Spleen (tissue), 11 donors: ENCODE measurements around the gene IPO4. TPM values are rescaled to one million over a fixed set of nuclear protein-coding genes. Genes with fewer than 3 reads are reported as not detected.
A peak's percentile ranks its signal among the peaks of the same experiment; 100 is the strongest.

Experiments
- DNase-seq: peaks from one replicate; pipeline ENCODE4 v3.0.0-alpha.2; 2020
- H3K27ac ChIP-seq, 8 donors: fragments of 200-600 bp; sonication (generic) in 7 of 8; 1 replicate in 4 of 8; 2 replicates in 4 of 8; pipeline versions ENCODE4 v1.5.0 to v1.8.0; 2016 to 2021; ENCODE audit warnings: inconsistent platforms in 4 of 8, mild to moderate bottlenecking in 4 of 8, moderate library complexity in 1 of 8
- H3K27me3 ChIP-seq, 7 donors: fragments of 200-600 bp; sonication (generic) in 6 of 7; replicated peaks in 1 of 7; 1 replicate in 4 of 7; 2 replicates in 3 of 7; pipeline versions ENCODE4 v1.5.0 to v1.8.0; 2016 to 2021; ENCODE audit warnings: inconsistent platforms in 3 of 7, mild to moderate bottlenecking in 1 of 7
- H3K36me3 ChIP-seq, 6 donors: fragments of 200-600 bp; sonication (generic) in 5 of 6; 1 replicate in 4 of 6; 2 replicates in 2 of 6; pipeline versions ENCODE4 v1.5.0 to v1.8.0; 2016 to 2021; ENCODE audit warnings: inconsistent platforms in 2 of 6
- H3K4me1 ChIP-seq, 6 donors: fragments of 200-600 bp; sonication (generic) in 5 of 6; 1 replicate in 3 of 6; 2 replicates in 3 of 6; pipeline versions ENCODE4 v1.5.0 to v1.8.0; 2016 to 2021; ENCODE audit warnings: inconsistent platforms in 3 of 6
- H3K4me3 ChIP-seq, 8 donors: fragments of 200-600 bp; sonication (generic) in 7 of 8; 1 replicate in 4 of 8; 2 replicates in 4 of 8; pipeline versions ENCODE4 v1.5.0 to v1.8.0; 2016 to 2021; ENCODE audit warnings: inconsistent platforms in 4 of 8, mild to moderate bottlenecking in 4 of 8, moderate library complexity in 2 of 8
- H3K9me3 ChIP-seq, 8 donors: fragments of 200-600 bp; sonication (generic) in 7 of 8; 1 replicate in 4 of 8; 2 replicates in 4 of 8; pipeline versions ENCODE4 v1.5.0 to v1.8.0; 2016 to 2021; ENCODE audit warnings: inconsistent platforms in 4 of 8
- CTCF ChIP-seq, 11 experiments: fragments of 200-600 bp in 7 of 11; fragments of 450-650 bp in 4 of 11; sonication (generic) in 4 of 11; IDR thresholded peaks in 8 of 11; conservative IDR thresholded peaks in 3 of 11; 1 replicate in 7 of 11; 2 replicates in 4 of 11; pipeline versions ENCODE4 v1.4.0 to v1.8.0; 2016 to 2021; ENCODE audit warnings: antibody characterized with exemption in 11 of 11, inconsistent platforms in 4 of 11, mild to moderate bottlenecking in 1 of 11
- POLR2A ChIP-seq, 3 donors: fragments of 450-650 bp; IDR thresholded peaks; one replicate each; pipeline ENCODE4 v1.5.1; 2017; ENCODE audit warnings: antibody characterized with exemption in 3 of 3, mild to moderate bottlenecking in 1 of 3
- POLR2AphosphoS5 ChIP-seq, 3 donors: sonication (generic); formaldehyde crosslinking; IDR thresholded peaks; one replicate each; pipeline ENCODE4 v1.5.1; 2017; ENCODE audit warnings: antibody characterized with exemption in 3 of 3
- WGBS, 5 donors: extraction: QIAGEN DNeasy Blood & Tissue Kit in 3 of 5; methylation state at CpG; one replicate each; pipeline versions ENCODE4 v1.1.5 to v1.1.7; 2013 to 2018; 5-methylcytosine and 5-hydroxymethylcytosine counted together
- intact Hi-C: fragments of 100-400 bp; cut with DNase I; formaldehyde crosslinking; loops from one replicate; pipeline ENCODE4 v1.15.0; 2023; ENCODE audit warnings: low total_unique reads
- polyA plus RNA-seq, 3 donors: library from polyadenylated mRNA; stranded (reverse); fragments of 200-250 nt; gene quantifications; one replicate each; pipeline ENCODE4 v1.2.1, GENCODE V29; 2013
- total RNA-seq, 7 donors: library from RNA; depleted of rRNA in 3 of 7; stranded (reverse); fragments of >200 nt in 3 of 7; fragmentation: NEBNext Ultra II Directional in 4 of 7; extraction: Animal tissue kit (Norgen Biotek cat#: 25700) in 4 of 7; gene quantifications; one replicate each; pipeline versions ENCODE4 v1.1.0 to v1.2.1, GENCODE V29; 2016 to 2021
- donor health status: healthy with polysubstance abuse.
- donor health status: DM: no; HTN: no; CAD: no; lungs with moderate emphysema.
- donor health status: DM: no; HTN: no; CAD: no.
- donor health status: Bipolar disorder and iron deficiency.
- donor health status: healthy.
- donor health status: DM: no; HTN: no; CAD: no.
- donor health status: DM: yes; HTN: yes; CAD: no.

Gene IPO4
- total and polyA plus RNA-seq, 10 donors, result 10.0 to 49.7 (median 21.5) TPM

- peaks cover 13 to 35% (median 21%) of the 10 kb centered on the region in 6 donors for H3K4me1 ChIP-seq
- H3K4me3 ChIP-seq, result no peak overlapping the region
- H3K9me3 ChIP-seq, result no peaks in the 10 kb centered on the region
- H3K27ac ChIP-seq, result no peak overlapping the region
- intact Hi-C loops, result no loop called here
- no peak for TF ChIP-seq CTCF (IDR thresholded peaks at IDR 0.05 in 8 of 11, conservative IDR thresholded peaks at IDR 0.05 in 3 of 11)
- peak in 1 of 3 donors; percentile 44 for TF ChIP-seq POLR2AphosphoS5 (IDR thresholded peaks at IDR 0.05)
- WGBS, 5 donors, result 92 to 96% (median 95%) methylated on average over 8 to 19 of the region's 19 CpGs
- peaks cover 2 to 78% (median 74%) of the 10 kb centered on the region in 6 donors for H3K36me3 ChIP-seq
- no peak for DNase-seq
- no peaks in the 10 kb centered on the region for H3K27me3 ChIP-seq
These were observed 4.3 kb downstream of the IPO4 start for GRCh38 chr14:24184104-24184970.

GRCh38 chr14:24183014-24183481, 5.6 kb downstream of the IPO4 start:
- H3K4me1 ChIP-seq, result peaks cover 8 to 22% (median 11%) of the 10 kb centered on the region in 6 donors
- intact Hi-C loops, result no loop called here
- peaks cover 2 to 91% (median 86%) of the 10 kb centered on the region in 6 donors for H3K36me3 ChIP-seq
- WGBS, 5 donors, result 92 to 98% (median 94%) methylated on average over 8 to 15 of the region's 15 CpGs
- DNase-seq, result peak; percentile 69
- no peaks in the 10 kb centered on the region for H3K27me3 ChIP-seq
- no peaks in the 10 kb centered on the region for H3K9me3 ChIP-seq
- no peak for TF ChIP-seq CTCF (IDR thresholded peaks at IDR 0.05 in 8 of 11, conservative IDR thresholded peaks at IDR 0.05 in 3 of 11)
- no peak for TF ChIP-seq POLR2A (IDR thresholded peaks at IDR 0.05)
- TF ChIP-seq POLR2AphosphoS5 (IDR thresholded peaks at IDR 0.05), result peak in 1 of 3 donors; percentile 46
- no peak overlapping the region for H3K27ac ChIP-seq
- no peak overlapping the region for H3K4me3 ChIP-seq

DNA sequence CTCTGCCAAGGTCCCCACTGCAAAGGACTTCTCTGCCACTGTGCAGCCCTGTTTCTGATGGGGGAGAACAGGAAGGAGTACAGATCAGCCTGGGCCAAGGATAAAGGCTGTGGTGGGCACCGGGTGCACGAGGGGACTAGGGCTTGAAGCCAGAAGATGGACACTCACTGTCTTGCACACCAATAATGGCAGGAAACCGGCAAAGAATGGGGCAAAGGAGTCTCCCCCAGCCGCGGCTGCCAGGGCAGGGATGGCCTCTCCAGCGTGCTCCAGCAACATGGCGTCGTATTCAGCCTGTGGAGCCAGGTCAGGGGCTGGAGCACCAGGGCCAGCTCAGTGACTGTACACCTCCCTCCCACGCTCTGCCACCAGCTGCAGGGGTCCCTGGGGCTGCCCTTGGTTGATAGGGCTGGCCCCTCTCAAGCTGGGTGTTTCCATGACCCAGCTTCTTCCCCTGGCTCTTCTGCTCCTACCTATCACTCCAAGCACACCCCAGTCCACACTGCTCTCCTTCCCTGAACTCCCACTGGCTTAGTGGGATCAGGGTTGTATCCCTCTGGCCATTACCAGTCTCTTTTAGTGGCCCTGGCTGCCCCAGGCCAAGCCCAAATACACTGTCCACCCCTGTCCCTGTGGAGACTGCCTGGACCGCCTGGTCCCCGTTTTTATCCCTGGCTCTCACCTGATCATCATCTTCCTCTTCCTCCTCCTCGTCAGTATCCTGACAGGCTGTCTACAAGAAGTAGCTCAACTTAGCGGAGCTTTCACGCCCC, 6.3 kb downstream of the IPO4 start:
- TF ChIP-seq POLR2AphosphoS5 (IDR thresholded peaks at IDR 0.05), result peak in 1 of 3 donors; percentile 32
- no peak for TF ChIP-seq POLR2A (IDR thresholded peaks at IDR 0.05)
- no peaks in the 10 kb centered on the region for H3K9me3 ChIP-seq
- H3K4me3 ChIP-seq, result no peak overlapping the region
- WGBS, 5 donors, result 85 to 90% (median 88%) methylated on average over 14 of the region's 14 CpGs
- peaks cover 0 to 15% (median 4%) of the 10 kb centered on the region in 6 donors for H3K4me1 ChIP-seq
- DNase-seq, result peak; percentile 67
- H3K27me3 ChIP-seq, result no peaks in the 10 kb centered on the region
- intact Hi-C loops, result no loop called here
- H3K27ac ChIP-seq, result no peak overlapping the region
- H3K36me3 ChIP-seq, result peaks cover 2 to 99% (median 94%) of the 10 kb centered on the region in 6 donors

DNA sequence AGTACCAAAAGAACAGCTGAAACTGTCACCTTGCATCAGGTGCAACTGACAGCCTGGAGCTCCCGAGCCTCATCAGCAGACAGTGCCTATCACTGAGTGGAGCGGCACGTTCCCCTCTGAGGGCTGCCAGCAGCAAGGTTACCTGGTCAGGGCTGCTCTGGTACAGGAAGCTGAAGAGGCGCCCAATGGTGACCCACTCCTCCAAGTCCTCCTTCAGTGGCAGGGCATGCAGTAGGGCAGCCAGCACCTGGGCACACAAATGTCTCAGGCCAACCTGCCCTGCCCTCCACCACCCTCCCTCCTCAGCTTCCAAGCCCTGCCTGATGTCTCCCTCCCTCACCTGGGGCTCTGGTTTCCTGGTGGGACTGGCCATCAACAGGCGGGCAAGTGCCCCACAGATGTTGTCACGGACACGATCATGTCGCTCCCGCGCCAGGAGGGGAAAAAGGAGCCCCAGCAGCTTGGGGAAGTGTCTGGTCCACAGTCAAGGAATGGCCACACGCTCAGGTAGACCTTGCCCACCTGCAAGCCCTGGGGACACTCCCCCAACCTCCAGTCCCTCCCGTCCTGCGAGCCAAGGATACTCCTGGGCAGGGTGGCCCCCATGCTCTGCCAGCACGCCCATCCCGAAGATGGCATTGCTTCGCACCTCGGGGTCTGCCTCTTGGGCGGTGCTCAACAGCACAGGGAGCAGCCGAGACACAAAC, 7.1 kb downstream of the IPO4 start:
- no peaks in the 10 kb centered on the region for H3K9me3 ChIP-seq
- no peak overlapping the region for H3K4me3 ChIP-seq
- no peak overlapping the region for H3K27ac ChIP-seq
- 82 to 92% (median 89%) methylated on average over 14 to 19 of the region's 19 CpGs for WGBS, 5 donors
- intact Hi-C loops, result no loop called here
- TF ChIP-seq CTCF (IDR thresholded peaks at IDR 0.05 in 8 of 11, conservative IDR thresholded peaks at IDR 0.05 in 3 of 11) (no peak), POLR2A (IDR thresholded peaks at IDR 0.05) (no peak), POLR2AphosphoS5 (IDR thresholded peaks at IDR 0.05) (peak in 1 of 3 donors; percentile 51)
- H3K4me1 ChIP-seq, result peaks cover 0 to 7% (median 0%) of the 10 kb centered on the region in 6 donors
- peaks cover 2 to 100% (median 99%) of the 10 kb centered on the region in 6 donors for H3K36me3 ChIP-seq
- no peaks in the 10 kb centered on the region for H3K27me3 ChIP-seq
- peak; percentile 70 for DNase-seq
